Measurements from ENCODE around the gene C16orf74. TPM values are rescaled to one million over a fixed set of nuclear protein-coding genes. Genes with fewer than 3 reads are reported as not detected.

C16orf74 gene
- total and polyA plus RNA-seq, 2 donors (not counting 1 experiment from before 2014, with no cell fraction given): 73.0 to 83.3 TPM

GRCh38 chr16:85767531-85767930 lies 16.6 kb upstream of the C16orf74 start:
- ChIA-PET CTCF (interaction anchor here (0.6 kb wide), 1 partner anchor 40 kb away, joined by 3 read pairs; no protein-coding TSS in a partner anchor), POLR2A (no interaction called here)
- Histone ChIP-seq H3K79me2 (ENCODE audit: control insufficient read depth, insufficient read depth, low read length) (no peaks in the 10 kb centered on the region), H4K20me1 (ENCODE audit: control insufficient read depth, insufficient read depth, low read length, poor library complexity, severe bottlenecking) (no peaks in the 10 kb centered on the region), H3K4me1 (ENCODE audit: control insufficient read depth in 2 of 2, insufficient read depth in 2 of 2, low read length in 2 of 2) (peaks cover 4 to 5% of the 10 kb centered on the region in 2 donors), H2AFZ (ENCODE audit: insufficient read depth, low read depth, low read length, poor library complexity, severe bottlenecking) (no peak overlapping the region), H3K27ac (ENCODE audit: low read length in 2 of 2) (no peak overlapping the region), H3K36me3 (replicated peaks in 1 of 2; ENCODE audit: control extremely low read depth in 1 of 2, control insufficient read depth in 1 of 2, extremely low read depth in 1 of 2, insufficient read depth in 2 of 2, low read length in 1 of 2) (no peaks in the 10 kb centered on the region), H3K9me3 (ENCODE audit: control extremely low read depth in 1 of 3, control insufficient read depth in 2 of 3, insufficient read depth in 1 of 3, low read length in 2 of 3) (no peaks in the 10 kb centered on the region), H3K9ac (ENCODE audit: low read length) (no peak overlapping the region), H3K4me3 (ENCODE audit: control extremely low read depth in 1 of 5, extremely low read depth in 1 of 5, insufficient read depth in 1 of 5, low read depth in 2 of 5, low read length in 4 of 5) (no peak overlapping the region), H3K4me2 (replicated peaks; ENCODE audit: low read depth, low read length, poor library complexity, severe bottlenecking) (no peak overlapping the region), H3K27me3 (replicated peaks in 1 of 4; ENCODE audit: control extremely low read depth in 1 of 4, control insufficient read depth in 3 of 4, insufficient read depth in 4 of 4, low read length in 3 of 4) (no peaks in the 10 kb centered on the region)
- 91% methylated on average over 8 of the region's 8 CpGs for WGBS (ENCODE audit: insufficient coverage)
- H3K9me3 Mint-ChIP-seq (ENCODE audit: insufficient read depth): no peaks in the 10 kb centered on the region
- no peak for ATAC-seq (ENCODE audit: low read depth)
- H3K27ac Mint-ChIP-seq: no peak overlapping the region
- DNase-seq: no peak
- no peaks in the 10 kb centered on the region for H3K27me3 Mint-ChIP-seq
- no peak overlapping the region for H3K4me3 Mint-ChIP-seq
- TF ChIP-seq EZH2 (IDR thresholded peaks at IDR 0.05; ENCODE audit: borderline replicate concordance, insufficient read depth, low read depth, low read length, poor library complexity, severe bottlenecking): no peak
- TF ChIP-seq CTCF (IDR thresholded peaks at IDR 0.05): no peak
- intact Hi-C loops (cut with micrococcal nuclease): no loop called here
- peaks cover 2% of the 10 kb centered on the region for H3K4me1 Mint-ChIP-seq

- no peak overlapping the region for H3K27ac ChIP-seq (ENCODE audit: low read length in 2 of 2)
- CTCF ChIA-PET: no interaction called here
- no peak overlapping the region for H3K27ac Mint-ChIP-seq
- H2AFZ ChIP-seq (ENCODE audit: insufficient read depth, low read depth, low read length, poor library complexity, severe bottlenecking): no peak overlapping the region
- DNase-seq (no peak), ATAC-seq (ENCODE audit: low read depth) (no peak)
- no peaks in the 10 kb centered on the region for H3K9me3 Mint-ChIP-seq (ENCODE audit: insufficient read depth)
- H3K36me3 ChIP-seq (replicated peaks in 1 of 2; ENCODE audit: control extremely low read depth in 1 of 2, control insufficient read depth in 1 of 2, extremely low read depth in 1 of 2, insufficient read depth in 2 of 2, low read length in 1 of 2): no peaks in the 10 kb centered on the region
- H3K4me3 Mint-ChIP-seq: no peak overlapping the region
- no peaks in the 10 kb centered on the region for H3K9me3 ChIP-seq (ENCODE audit: control extremely low read depth in 1 of 3, control insufficient read depth in 2 of 3, insufficient read depth in 1 of 3, low read length in 2 of 3)
- H3K4me2 ChIP-seq (replicated peaks; ENCODE audit: low read depth, low read length, poor library complexity, severe bottlenecking): no peak overlapping the region
- no peaks in the 10 kb centered on the region for H4K20me1 ChIP-seq (ENCODE audit: control insufficient read depth, insufficient read depth, low read length, poor library complexity, severe bottlenecking)
- no peaks in the 10 kb centered on the region for H3K27me3 ChIP-seq (replicated peaks in 1 of 4; ENCODE audit: control extremely low read depth in 1 of 4, control insufficient read depth in 3 of 4, insufficient read depth in 4 of 4, low read length in 3 of 4)
- H3K4me1 ChIP-seq (ENCODE audit: control insufficient read depth in 2 of 2, insufficient read depth in 2 of 2, low read length in 2 of 2): peaks cover 19 to 23% of the 10 kb centered on the region in 2 donors
- no peak overlapping the region for H3K9ac ChIP-seq (ENCODE audit: low read length)
- WGBS (ENCODE audit: insufficient coverage): 81% methylated on average over 4 of the region's 8 CpGs
- TF ChIP-seq CTCF (IDR thresholded peaks at IDR 0.05) (no peak), EZH2 (IDR thresholded peaks at IDR 0.05; ENCODE audit: borderline replicate concordance, insufficient read depth, low read depth, low read length, poor library complexity, severe bottlenecking) (no peak)
- H3K27me3 Mint-ChIP-seq: no peaks in the 10 kb centered on the region
- POLR2A ChIA-PET: no interaction called here
- H3K4me3 ChIP-seq (ENCODE audit: control extremely low read depth in 1 of 5, extremely low read depth in 1 of 5, insufficient read depth in 1 of 5, low read depth in 2 of 5, low read length in 4 of 5): no peak overlapping the region
- intact Hi-C loops (cut with micrococcal nuclease): no loop called here
- H3K79me2 ChIP-seq (ENCODE audit: control insufficient read depth, insufficient read depth, low read length): no peaks in the 10 kb centered on the region
- H3K4me1 Mint-ChIP-seq: peaks cover 11% of the 10 kb centered on the region
Observed at GRCh38 chr16:85765767-85766166, 14.9 kb upstream of the C16orf74 start.

Data from B cell (primary cell).